ENCODE data around the gene NASP. TPM values are rescaled to one million over a fixed set of nuclear protein-coding genes. Genes with fewer than 3 reads are reported as not detected.

NASP gene, protein sequence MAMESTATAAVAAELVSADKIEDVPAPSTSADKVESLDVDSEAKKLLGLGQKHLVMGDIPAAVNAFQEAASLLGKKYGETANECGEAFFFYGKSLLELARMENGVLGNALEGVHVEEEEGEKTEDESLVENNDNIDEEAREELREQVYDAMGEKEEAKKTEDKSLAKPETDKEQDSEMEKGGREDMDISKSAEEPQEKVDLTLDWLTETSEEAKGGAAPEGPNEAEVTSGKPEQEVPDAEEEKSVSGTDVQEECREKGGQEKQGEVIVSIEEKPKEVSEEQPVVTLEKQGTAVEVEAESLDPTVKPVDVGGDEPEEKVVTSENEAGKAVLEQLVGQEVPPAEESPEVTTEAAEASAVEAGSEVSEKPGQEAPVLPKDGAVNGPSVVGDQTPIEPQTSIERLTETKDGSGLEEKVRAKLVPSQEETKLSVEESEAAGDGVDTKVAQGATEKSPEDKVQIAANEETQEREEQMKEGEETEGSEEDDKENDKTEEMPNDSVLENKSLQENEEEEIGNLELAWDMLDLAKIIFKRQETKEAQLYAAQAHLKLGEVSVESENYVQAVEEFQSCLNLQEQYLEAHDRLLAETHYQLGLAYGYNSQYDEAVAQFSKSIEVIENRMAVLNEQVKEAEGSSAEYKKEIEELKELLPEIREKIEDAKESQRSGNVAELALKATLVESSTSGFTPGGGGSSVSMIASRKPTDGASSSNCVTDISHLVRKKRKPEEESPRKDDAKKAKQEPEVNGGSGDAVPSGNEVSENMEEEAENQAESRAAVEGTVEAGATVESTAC
- polyA plus RNA-seq: 116 TPM

GRCh38 chr1:45583666-45584350 lies at the start of gene NASP:
Gene NASP (plus strand): TSS chr1:45584041. CDS start chr1:45584147, 106 bp downstream.
- Mint-ChIP-seq H3K4me1 (peaks cover 21 to 37% (median 26%) of the 10 kb centered on the region in 3 donors), H3K9me3 (no peaks in the 10 kb centered on the region), H3K4me3 (peak within 1 kb of the TSS; percentile 97 to 100 (median 99)), H3K27ac (peak within 1 kb of the TSS; percentile 94 to 98 (median 97)), H3K36me3 (peaks cover 3% of the 10 kb centered on the region), H3K27me3 (no peaks in the 10 kb centered on the region)

GRCh38 chr1:45535988-45536766 lies 47.7 kb upstream of the NASP start:
- no peak overlapping the region for H3K27ac Mint-ChIP-seq
- no peaks in the 10 kb centered on the region for H3K36me3 Mint-ChIP-seq
- no peaks in the 10 kb centered on the region for H3K9me3 Mint-ChIP-seq
- peaks cover 3 to 6% (median 4%) of the 10 kb centered on the region in 3 donors for H3K4me1 Mint-ChIP-seq
- no peaks in the 10 kb centered on the region for H3K27me3 Mint-ChIP-seq
- H3K4me3 Mint-ChIP-seq: no peak overlapping the region

DNA sequence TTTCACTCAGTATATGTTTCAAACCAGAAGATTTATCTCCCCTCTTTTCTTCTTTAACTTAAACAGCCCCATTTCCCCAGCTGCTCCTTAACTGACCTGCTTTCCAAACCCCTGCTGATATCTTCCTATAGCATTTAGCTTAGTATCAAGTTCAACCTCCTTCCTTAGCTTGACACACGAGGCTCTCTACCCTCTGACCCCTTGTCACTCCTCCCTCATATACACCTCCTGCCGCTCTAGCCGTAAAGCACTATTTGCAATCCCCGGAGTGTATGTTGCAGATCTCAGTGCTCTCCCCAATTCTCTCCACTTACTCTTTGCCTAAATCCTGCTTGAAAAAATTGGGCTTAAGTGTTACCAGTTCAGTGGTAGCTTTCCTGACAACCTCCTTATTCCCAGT lies 47.0 kb upstream of the NASP start:
- H3K27ac Mint-ChIP-seq: no peak overlapping the region

GRCh38 chr1:45541193-45541592 lies 42.6 kb upstream of the NASP start:
- no peaks in the 10 kb centered on the region for H3K36me3 Mint-ChIP-seq
- peak overlapping the region in 2 of 3 donors; percentile 64 to 90 for H3K27ac Mint-ChIP-seq
- H3K9me3 Mint-ChIP-seq: no peaks in the 10 kb centered on the region
- H3K4me3 Mint-ChIP-seq: peak overlapping the region in 2 of 4 donors; percentile 42 to 60
- no peaks in the 10 kb centered on the region for H3K27me3 Mint-ChIP-seq
- H3K4me1 Mint-ChIP-seq: peaks cover 23 to 27% (median 27%) of the 10 kb centered on the region in 3 donors

More for the DNA sequence above, 47.0 kb upstream of the NASP start:
- no peaks in the 10 kb centered on the region for H3K36me3 Mint-ChIP-seq
- H3K4me1 Mint-ChIP-seq: peaks cover 2 to 6% (median 2%) of the 10 kb centered on the region in 3 donors
- no peak overlapping the region for H3K4me3 Mint-ChIP-seq
- H3K27me3 Mint-ChIP-seq: no peaks in the 10 kb centered on the region
- no peaks in the 10 kb centered on the region for H3K9me3 Mint-ChIP-seq

GRCh38 chr1:45542591-45542990 lies 41.2 kb upstream of the NASP start:
- no peaks in the 10 kb centered on the region for H3K27me3 Mint-ChIP-seq
- peak overlapping the region in 1 of 3 donors; percentile 78 for H3K27ac Mint-ChIP-seq
- peaks cover 23 to 27% (median 27%) of the 10 kb centered on the region in 3 donors for H3K4me1 Mint-ChIP-seq
- no peaks in the 10 kb centered on the region for H3K9me3 Mint-ChIP-seq
- no peaks in the 10 kb centered on the region for H3K36me3 Mint-ChIP-seq
- peak overlapping the region in 1 of 4 donors; percentile 55 for H3K4me3 Mint-ChIP-seq

DNA sequence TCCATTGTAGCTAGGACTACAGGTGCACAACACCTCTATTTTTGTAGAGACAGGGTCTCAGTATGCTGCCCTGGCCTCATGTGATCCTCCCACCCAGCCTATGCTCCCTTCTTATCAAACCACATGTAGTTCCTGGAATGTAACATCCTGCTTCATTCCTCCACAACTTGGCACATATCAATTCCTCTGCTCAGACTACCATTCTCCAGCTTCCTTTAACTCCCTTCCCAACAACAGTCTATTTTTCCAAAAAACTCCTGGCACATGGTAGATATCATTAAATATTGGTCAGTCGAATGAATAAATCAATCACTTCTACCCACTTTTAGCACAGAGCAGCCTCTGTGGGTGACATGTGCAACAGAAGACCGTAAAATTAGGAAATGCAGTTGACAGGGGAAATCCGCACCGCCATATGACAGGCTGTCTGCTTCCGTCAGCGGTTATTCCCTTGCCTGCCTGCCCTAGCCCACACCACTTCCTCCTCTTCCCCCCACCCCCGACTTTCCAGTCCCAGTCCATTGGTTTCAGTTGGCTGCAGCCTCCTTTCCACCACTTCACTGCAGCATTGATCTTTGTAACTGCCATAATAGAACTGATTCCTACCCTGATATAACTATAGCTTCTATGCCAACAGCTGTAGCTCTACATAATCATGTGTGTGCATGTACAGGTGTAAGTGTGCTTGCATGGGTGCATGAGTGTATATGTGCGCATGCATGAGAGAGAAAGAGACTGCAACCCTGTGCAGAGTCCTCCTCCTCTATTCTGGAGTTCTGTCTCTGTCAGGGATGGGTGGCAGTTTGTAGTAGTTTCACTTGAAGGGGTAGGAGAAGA lies 40.0 kb upstream of the NASP start:
- H3K36me3 Mint-ChIP-seq: no peaks in the 10 kb centered on the region
- peak overlapping the region; percentile 32 to 83 (median 59) for H3K4me3 Mint-ChIP-seq
- peak overlapping the region; percentile 85 to 97 (median 88) for H3K27ac Mint-ChIP-seq
- H3K4me1 Mint-ChIP-seq: peaks cover 23 to 27% (median 27%) of the 10 kb centered on the region in 3 donors
- no peaks in the 10 kb centered on the region for H3K27me3 Mint-ChIP-seq
- H3K9me3 Mint-ChIP-seq: no peaks in the 10 kb centered on the region

DNA sequence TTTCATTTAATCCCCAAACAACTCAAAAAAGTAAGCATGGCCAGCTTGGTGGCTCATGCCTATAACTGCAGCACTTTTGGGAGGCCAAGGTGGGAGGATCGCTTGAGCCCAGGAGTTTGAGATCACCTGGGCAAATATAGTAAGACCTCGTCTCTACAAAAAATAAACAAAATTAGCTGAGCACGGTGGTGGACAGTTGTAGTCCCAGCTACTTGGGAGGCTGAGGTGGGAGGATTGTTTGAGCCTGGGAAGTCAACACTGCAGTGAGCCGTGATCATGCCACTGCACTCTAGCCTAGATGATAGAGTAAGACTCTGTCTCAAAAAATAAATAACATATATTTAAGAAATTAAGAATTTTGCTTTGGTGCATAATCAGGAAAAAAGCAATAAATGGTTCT lies 39.3 kb upstream of the NASP start:
- H3K4me1 Mint-ChIP-seq: peaks cover 23 to 27% (median 27%) of the 10 kb centered on the region in 3 donors
- H3K27me3 Mint-ChIP-seq: no peaks in the 10 kb centered on the region
- H3K4me3 Mint-ChIP-seq: peak overlapping the region in 2 of 4 donors; percentile 10 to 41
- no peaks in the 10 kb centered on the region for H3K36me3 Mint-ChIP-seq
- peak overlapping the region; percentile 85 to 97 (median 88) for H3K27ac Mint-ChIP-seq
- H3K9me3 Mint-ChIP-seq: no peaks in the 10 kb centered on the region

GRCh38 chr1:45545019-45545493 lies 38.8 kb upstream of the NASP start:
- H3K9me3 Mint-ChIP-seq: no peaks in the 10 kb centered on the region
- H3K27me3 Mint-ChIP-seq: no peaks in the 10 kb centered on the region
- peaks cover 23 to 27% (median 27%) of the 10 kb centered on the region in 3 donors for H3K4me1 Mint-ChIP-seq
- H3K36me3 Mint-ChIP-seq: no peaks in the 10 kb centered on the region
- H3K27ac Mint-ChIP-seq: peak overlapping the region; percentile 83 to 90 (median 85)
- H3K4me3 Mint-ChIP-seq: peak overlapping the region in 3 of 4 donors; percentile 10 to 68 (median 38)

DNA sequence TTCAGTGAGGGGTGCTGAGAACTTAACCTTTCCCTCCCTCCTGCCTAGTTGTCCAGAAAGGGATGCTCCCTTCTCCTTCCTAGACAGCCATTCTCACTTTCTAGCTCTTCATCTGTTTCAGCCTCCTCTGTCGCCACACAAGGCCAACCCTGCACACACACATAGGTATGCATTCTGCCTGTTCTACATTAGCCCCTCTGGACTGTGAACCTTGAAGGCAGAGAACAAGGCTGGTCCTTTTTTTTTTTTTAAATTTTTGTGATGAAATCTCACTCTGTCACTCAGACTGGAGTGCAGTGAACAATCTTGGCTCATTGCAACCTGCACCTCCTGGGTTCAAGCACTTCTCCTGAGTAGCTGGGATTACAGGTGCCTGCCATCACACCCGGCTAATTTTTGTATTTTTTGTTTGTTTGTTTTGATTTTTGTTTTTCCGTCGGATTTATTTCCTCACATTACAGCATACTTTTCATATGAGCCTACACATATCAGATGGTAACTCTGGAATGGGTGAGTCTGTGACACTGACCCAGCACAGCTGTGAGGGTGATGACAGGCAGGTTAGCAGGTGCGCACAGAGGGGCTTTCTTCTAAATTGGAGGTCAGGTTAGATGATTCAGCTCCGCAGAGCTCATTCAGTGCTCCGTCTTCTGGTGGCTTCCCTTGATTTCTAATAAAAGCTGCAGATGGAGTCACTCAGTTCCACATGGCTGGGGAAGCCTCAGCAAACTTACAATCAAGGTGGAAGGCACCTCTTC lies 38.1 kb upstream of the NASP start:
- Mint-ChIP-seq H3K27me3 (no peaks in the 10 kb centered on the region), H3K4me3 (peak overlapping the region in 2 of 4 donors; percentile 10 to 63), H3K4me1 (peaks cover 25 to 30% (median 29%) of the 10 kb centered on the region in 3 donors), H3K27ac (peak overlapping the region; percentile 83 to 90 (median 85)), H3K36me3 (no peaks in the 10 kb centered on the region), H3K9me3 (no peaks in the 10 kb centered on the region)

- Mint-ChIP-seq H3K4me1 (peaks cover 18 to 22% (median 18%) of the 10 kb centered on the region in 3 donors), H3K27me3 (no peaks in the 10 kb centered on the region), H3K27ac (peak within 1 kb of the TSS; percentile 96 to 98 (median 98)), H3K4me3 (peak within 1 kb of the TSS; percentile 94 to 100 (median 98)), H3K36me3 (no peaks in the 10 kb centered on the region), H3K9me3 (no peaks in the 10 kb centered on the region)
Measured at GRCh38 chr1:45550401-45551351, 33.2 kb upstream of the NASP start, which contains the start of gene AKR1A1. Gene AKR1A1 (plus strand): TSS chr1:45550826. CDS start chr1:45561795, 10,969 bp downstream.

- H3K4me3 Mint-ChIP-seq: peak overlapping the region; percentile 94 to 100 (median 98)
- no peaks in the 10 kb centered on the region for H3K36me3 Mint-ChIP-seq
Measured at GRCh38 chr1:45551684-45552083, 32.2 kb upstream of the NASP start.

More at GRCh38 chr1:45551684-45552083, 32.2 kb upstream of the NASP start:
- Mint-ChIP-seq H3K27ac (peak overlapping the region in 2 of 3 donors; percentile 96 to 98), H3K9me3 (no peaks in the 10 kb centered on the region), H3K27me3 (no peaks in the 10 kb centered on the region), H3K4me1 (peaks cover 16 to 18% (median 18%) of the 10 kb centered on the region in 3 donors)

All from IgD-negative memory B cell (primary cell).